Stimulated activated CD4-positive, alpha-beta T cell treated with anti-CD3 and anti-CD28 coated beads, Interleukin-15, amount 100 ng/mL, for 48 hours (primary cell): ENCODE results near the gene NFATC2.

Source experiments
- DNase-seq, 2 donors: peaks; one replicate each; pipeline ENCODE4 v3.0.0-alpha.2; 2020; ENCODE audit warnings: low read depth in 2 of 2

The NFATC2 gene

GRCh38 chr20:51450984-51451383 is 91.5 kb downstream of the NFATC2 start:
- DNase-seq: no peak

GRCh38 chr20:51450221-51450712 is 92.3 kb downstream of the NFATC2 start:
- no peak for DNase-seq

DNA sequence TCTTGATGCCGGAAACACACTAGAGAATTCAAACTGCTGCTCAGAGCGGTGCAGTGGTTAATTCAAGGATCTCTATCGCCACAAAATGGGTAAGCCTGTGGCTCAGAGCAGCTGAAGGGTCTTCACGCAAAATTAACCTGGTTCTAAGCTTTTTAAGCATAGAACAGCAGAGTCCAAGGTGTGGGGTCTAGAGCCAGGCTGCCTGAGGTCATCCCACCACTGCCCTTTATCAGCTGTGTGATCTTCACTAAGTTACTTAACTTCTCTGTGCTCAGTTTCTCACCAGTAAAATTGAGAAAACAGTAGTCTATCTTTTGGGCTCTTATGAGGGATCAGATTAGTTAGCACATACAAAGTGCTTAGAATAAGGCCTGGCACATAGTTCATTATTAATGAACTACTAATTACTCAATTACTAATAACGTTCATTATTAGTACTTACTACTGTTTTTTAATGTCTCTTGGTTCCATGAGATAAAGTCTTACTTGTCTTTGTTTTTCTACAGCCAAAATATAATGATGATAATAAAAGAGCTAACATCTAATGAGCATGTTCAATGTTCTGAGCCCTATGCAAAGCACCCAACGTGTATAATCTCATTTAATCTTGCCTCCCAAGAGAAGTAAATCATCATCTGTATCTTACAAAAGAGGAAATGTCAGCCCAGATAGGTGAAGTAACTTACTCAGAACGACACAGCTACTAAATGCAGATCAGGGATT is 92.9 kb downstream of the NFATC2 start:
- no peak for DNase-seq

GRCh38 chr20:51447765-51448148 is 94.8 kb downstream of the NFATC2 start:
- no peak for DNase-seq

GRCh38 chr20:51447097-51447764 is 95.3 kb downstream of the NFATC2 start:
- DNase-seq: no peak

GRCh38 chr20:51446656-51447055 is 95.9 kb downstream of the NFATC2 start:
- DNase-seq: no peak

DNA sequence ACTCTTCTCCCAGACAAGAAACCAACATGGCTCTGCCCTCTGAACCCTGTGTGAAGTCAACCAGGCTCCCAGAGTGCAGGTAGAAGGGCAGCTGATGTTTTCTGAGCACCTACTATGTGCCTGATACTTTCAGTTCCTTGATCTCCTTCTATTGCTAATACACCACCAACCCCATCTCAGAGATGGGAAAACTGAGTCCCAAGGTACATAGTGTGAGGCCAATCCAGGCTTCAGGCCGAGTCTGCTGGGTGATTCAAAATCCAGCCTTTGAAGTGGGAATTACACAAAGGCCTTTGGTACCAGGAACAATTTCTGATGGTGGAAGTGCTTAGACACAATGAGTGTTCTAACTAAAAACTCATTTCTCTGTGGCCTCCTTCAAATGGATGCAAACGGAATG is 96.3 kb downstream of the NFATC2 start:
- DNase-seq: no peak

DNA sequence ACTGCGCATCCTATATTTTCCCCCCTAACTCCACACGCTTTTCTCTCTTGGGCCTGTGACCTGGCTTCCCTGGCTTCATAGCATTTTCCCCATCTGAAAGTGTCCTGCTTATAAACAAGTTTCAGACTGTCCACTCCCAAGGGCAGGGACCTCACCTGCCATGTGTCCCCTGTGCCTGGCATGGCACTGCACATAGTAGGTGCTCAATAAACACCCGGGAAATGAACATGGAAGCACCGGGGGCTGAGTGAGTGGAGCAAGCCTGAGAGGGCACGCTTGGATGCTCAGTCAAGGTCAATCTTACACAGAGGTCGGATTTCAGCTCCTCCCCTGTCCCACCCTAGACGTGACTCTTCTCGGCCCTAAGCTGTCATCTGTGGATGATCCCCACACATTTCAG is 96.9 kb downstream of the NFATC2 start:
- DNase-seq: no peak

- no peak for DNase-seq
These were observed 97.5 kb downstream of the NFATC2 start for GRCh38 chr20:51444922-51445438.

GRCh38 chr20:51444467-51444866 is 98.1 kb downstream of the NFATC2 start:
- no peak for DNase-seq

DNA sequence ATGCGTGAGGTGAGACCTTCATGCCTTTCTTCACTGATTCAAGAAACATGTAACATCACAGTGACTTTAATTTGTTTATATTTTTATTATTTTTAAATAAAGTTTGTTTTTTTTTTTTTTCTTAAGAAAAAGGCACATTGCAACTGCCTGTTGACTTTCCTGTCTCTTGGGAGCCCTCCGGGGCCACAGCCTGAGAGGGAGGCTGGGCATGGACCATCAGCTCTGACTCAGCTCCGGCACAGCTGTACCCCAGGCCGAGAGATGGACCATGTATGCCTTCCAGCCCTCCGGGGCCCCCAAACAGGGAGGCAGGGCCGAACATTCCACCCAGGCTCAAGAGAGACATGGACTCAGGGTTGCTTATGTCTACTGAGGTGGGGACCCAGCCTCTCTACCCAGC is 99.9 kb downstream of the NFATC2 start:
- no peak for DNase-seq

DNA sequence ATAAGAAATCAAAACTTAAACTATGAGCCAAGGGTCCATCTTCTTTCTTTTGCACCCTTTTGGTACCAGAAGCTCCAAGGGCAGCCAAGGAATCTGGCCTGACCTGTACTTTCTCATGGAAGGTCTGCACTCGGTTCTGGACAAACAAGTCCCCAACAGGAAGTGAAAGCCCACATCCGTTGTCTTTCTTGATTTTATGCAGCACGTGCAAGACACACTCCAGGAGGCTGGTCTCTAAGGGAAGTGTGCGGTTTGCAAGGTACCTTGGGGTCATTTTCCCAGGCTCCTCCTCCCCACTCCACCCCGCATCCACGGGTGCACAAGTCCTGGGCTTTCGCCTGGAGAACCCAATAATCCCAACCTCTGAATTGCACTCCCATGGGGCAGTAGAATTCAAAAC is 101.9 kb downstream of the NFATC2 start:
- DNase-seq: no peak

GRCh38 chr20:51439160-51439689 is 103.3 kb downstream of the NFATC2 start:
- DNase-seq: no peak

GRCh38 chr20:51438136-51438535 is 104.4 kb downstream of the NFATC2 start:
- DNase-seq: no peak

GRCh38 chr20:51437182-51437924 is 105.2 kb downstream of the NFATC2 start:
- no peak for DNase-seq

DNA sequence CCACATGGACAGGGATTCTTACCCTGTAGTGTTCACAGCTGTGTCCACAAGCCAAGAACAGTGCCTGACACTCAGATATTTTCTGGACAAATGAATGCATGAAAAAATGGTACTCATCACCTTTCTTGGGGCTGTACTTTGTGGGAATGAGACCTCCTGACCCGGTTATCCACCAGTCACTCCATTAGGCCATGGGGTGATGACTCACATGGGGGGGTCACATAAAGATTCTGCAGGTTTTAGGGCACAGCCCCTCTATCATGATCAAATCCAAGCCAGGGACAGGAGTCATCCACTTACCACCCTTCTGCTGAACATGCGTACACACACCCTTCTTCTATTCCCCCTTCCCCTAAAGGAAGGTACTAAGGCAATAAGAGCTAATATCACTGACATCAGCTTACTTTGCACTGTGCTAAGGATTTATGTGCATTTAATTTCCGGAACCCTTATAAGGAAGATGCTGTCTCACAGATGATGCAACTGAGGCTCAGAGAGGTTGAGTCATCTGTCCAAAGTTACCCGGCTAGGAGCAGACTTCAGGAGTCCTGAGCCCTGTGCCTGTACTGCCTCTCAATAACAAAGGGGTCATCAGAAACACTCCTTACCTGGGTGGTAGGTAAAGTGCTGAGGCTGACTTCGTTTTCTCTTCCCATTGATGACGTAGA is 107.8 kb downstream of the NFATC2 start:
- DNase-seq: no peak

GRCh38 chr20:51434026-51434425 is 108.5 kb downstream of the NFATC2 start:
- no peak for DNase-seq

DNA sequence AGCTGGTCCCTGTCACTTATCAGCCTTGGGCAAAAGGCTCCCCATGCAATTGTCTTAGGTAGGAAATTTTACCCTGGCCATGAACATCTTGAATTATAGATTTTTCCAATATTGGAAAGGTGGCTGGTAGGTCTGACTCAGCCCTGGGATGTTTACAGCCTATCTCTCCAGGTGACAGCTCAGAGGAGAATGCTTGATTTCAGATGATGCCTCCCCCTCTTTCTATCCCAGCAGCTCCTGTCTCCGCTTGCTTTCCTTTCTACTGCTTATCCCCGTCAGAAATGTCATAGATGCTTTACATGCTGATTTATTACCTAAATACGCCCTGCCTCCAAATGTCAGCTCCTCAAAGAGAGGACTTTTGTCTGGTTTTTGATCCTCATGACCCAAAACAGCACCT is 109.6 kb downstream of the NFATC2 start:
- no peak for DNase-seq

DNA sequence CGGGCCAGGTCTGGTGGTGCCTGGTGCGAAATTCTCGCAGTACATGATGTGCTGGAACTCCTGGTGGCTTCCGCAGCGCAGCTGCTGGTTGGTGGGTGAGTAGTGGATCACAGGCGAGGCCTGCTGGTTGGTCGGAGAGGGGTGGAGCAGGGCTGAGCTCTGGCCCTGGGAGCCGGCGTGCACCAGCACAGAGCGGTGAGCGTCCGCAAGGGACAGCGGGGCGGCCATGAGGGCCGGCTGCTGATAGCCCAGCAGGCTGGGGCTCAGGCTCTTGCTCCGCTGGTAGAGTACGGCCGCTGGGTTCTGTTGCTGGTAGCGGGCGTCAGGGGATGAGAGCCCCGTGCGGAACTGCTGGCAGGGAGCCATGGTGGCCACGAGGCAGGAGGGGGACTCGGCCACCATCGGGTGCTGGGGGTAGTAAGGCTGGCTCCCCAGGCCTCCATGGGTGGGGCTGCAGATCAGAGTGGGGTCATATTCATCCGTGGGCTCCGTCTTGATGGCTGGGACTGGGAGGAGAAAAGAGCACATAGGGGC is 110.2 kb downstream of the NFATC2 start:
- DNase-seq: no peak

DNA sequence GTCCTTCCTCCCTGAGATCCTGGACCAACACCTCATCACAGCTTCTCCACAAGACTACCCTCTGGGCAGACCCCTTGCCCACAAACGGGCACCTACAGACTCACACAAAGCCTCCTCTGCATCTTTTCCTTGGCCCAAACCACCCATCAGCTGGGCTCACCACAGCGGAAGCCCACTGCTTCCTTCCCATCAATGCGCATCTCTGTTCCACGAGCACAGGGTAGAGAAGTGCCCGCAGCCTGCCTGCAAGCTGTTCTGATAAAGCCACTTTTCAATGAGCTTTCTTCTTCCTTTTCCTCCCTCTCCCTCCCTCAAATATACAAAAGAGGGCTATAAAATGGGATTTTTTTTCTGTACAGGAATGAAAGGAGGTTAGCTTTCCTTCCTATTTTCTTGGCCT is 111.2 kb downstream of the NFATC2 start:
- no peak for DNase-seq

DNA sequence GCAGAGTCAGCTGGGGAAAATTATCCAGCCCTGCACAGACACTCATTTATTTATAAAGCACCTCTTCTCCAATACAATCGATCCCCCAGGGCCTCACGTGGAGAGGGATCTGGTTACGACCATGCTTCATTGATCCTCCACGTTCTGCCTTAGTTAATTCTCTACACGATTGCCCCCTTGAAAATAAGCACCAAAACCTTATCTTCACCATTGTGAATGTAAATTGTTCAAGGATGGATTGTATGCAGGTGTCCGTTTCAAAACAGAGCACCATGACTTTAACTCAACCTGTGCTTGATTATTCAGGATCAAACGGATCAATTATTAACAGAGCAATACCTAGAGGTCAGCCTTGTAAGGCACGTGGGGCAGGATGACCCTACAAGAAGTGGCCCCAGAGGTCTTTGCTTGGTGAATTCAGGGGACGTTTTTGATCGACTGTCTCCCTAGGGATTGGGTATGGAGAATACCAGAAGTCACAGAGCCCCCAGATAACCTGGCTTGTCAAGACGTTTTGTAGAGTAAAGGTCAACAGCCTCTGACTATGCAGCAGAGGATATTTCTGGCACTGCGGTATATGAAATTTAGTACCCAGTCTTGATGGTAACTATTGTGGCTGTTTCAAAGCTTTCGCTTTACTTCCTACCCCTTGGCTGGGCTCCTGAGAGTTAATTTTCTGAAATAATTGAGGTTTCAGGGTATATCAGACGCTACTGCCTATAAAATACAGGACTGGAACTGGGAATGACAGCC is 112.1 kb downstream of the NFATC2 start:
- no peak for DNase-seq
